Ovary (tissue), 3 donors: ENCODE measurements around the gene CLEC18A.

Experiments used
- CTCF ChIP-seq, 3 donors: fragments of 450-650 bp in 2 of 3; fragments of 200-600 bp in 1 of 3; IDR thresholded peaks; one replicate each; pipeline versions ENCODE4 v1.5.1 to v1.8.0; 2016 to 2022; ENCODE audit warnings: antibody characterized with exemption in 3 of 3, mild to moderate bottlenecking in 1 of 3
- POLR2A ChIP-seq: fragments of 450-650 bp; IDR thresholded peaks from one replicate; pipeline ENCODE4 v1.6.1; 2017; ENCODE audit warnings: antibody characterized with exemption, mild to moderate bottlenecking, moderate library complexity
- donor health status: DM: no; HTN: no; CAD: no.

GRCh38 chr16:69931631-69932030, 19.5 kb upstream of the CLEC18A start:
- TF ChIP-seq CTCF (IDR thresholded peaks at IDR 0.05) = no peak
- TF ChIP-seq POLR2A = no peak
